ENCODE measurements around the gene GPR108.

GRCh38 chr19:6697291-6697690, 40.1 kb downstream of the GPR108 start:
- TF ChIP-seq, protein P1, sequence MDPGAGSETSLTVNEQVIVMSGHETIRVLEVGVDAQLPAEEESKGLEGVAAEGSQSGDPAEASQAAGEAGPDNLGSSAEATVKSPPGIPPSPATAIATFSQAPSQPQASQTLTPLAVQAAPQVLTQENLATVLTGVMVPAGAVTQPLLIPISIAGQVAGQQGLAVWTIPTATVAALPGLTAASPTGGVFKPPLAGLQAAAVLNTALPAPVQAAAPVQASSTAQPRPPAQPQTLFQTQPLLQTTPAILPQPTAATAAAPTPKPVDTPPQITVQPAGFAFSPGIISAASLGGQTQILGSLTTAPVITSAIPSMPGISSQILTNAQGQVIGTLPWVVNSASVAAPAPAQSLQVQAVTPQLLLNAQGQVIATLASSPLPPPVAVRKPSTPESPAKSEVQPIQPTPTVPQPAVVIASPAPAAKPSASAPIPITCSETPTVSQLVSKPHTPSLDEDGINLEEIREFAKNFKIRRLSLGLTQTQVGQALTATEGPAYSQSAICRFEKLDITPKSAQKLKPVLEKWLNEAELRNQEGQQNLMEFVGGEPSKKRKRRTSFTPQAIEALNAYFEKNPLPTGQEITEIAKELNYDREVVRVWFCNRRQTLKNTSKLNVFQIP (CRISPR knock-in tag; IDR thresholded peaks at IDR 0.05; ENCODE audit: borderline replicate concordance, low read depth) = no peak
- TF ChIP-seq TOX (CRISPR knock-in tag; IDR thresholded peaks at IDR 0.05; ENCODE audit: borderline replicate concordance) (no peak), OSR1 (CRISPR knock-in tag; IDR thresholded peaks at IDR 0.05) (no peak), CREB5 (CRISPR knock-in tag; IDR thresholded peaks at IDR 0.05; ENCODE audit: low read depth) (no peak), PATZ1 (CRISPR knock-in tag; IDR thresholded peaks at IDR 0.05; ENCODE audit: borderline replicate concordance) (no peak), ZNF8 (CRISPR knock-in tag; IDR thresholded peaks at IDR 0.05) (no peak), ARNTL (CRISPR knock-in tag; IDR thresholded peaks at IDR 0.05; ENCODE audit: borderline replicate concordance, low read depth) (no peak), RARB (CRISPR knock-in tag; IDR thresholded peaks at IDR 0.05) (no peak), ZFP30 (CRISPR knock-in tag; IDR thresholded peaks at IDR 0.05) (no peak), GLIS3 (CRISPR knock-in tag; IDR thresholded peaks at IDR 0.05) (no peak), ZC3H10 (CRISPR knock-in tag; IDR thresholded peaks at IDR 0.05) (no peak), BACH2 (CRISPR knock-in tag; IDR thresholded peaks at IDR 0.05; ENCODE audit: borderline replicate concordance) (no peak), TSHZ2 (CRISPR knock-in tag; IDR thresholded peaks at IDR 0.05) (no peak)

All from SK-N-SH treated with all-trans-retinoic acid at 6 μM for 48 hours (cell line).